Type B pancreatic cell (in vitro differentiated cells): ENCODE measurements around the gene ZNF322. TPM values are rescaled to one million over a fixed set of nuclear protein-coding genes. Genes with fewer than 3 reads are reported as not detected.

Source experiments
- DNase-seq: peaks from one replicate; pipeline ENCODE4 v3.0.0; 2021; ENCODE audit warnings: mixed read lengths; ENCODE audit not compliant: unreplicated experiment; ENCODE audit errors: extremely low spot score
- H3K27ac Mint-ChIP-seq: 2 replicates; pipeline ENCODE4 v1.8.0; 2021; ENCODE audit warnings: mild to moderate bottlenecking, mixed read lengths
- H3K27me3 Mint-ChIP-seq: 2 replicates; pipeline ENCODE4 v1.8.0; 2021; ENCODE audit warnings: mixed read lengths
- H3K36me3 Mint-ChIP-seq: 2 replicates; pipeline ENCODE4 v1.8.0; 2021; ENCODE audit warnings: mixed read lengths
- H3K4me1 Mint-ChIP-seq: one replicate; pipeline ENCODE4 v1.8.0; 2021; ENCODE audit warnings: mixed read lengths; ENCODE audit not compliant: unreplicated experiment
- H3K4me3 Mint-ChIP-seq: 2 replicates; pipeline ENCODE4 v1.8.0; 2021; ENCODE audit warnings: mild to moderate bottlenecking, mixed read lengths
- H3K9me3 Mint-ChIP-seq: 2 replicates; pipeline ENCODE4 v1.8.0; 2021; ENCODE audit warnings: mixed read lengths
- total RNA-seq: library from RNA; stranded (reverse); gene quantifications from 2 replicates; pipeline ENCODE4 v1.2.1, GENCODE V29; 2021; ENCODE audit warnings: low replicate concordance
- TF ChIP-seq, protein P1 (sequence below): fragments of 200-600 bp; sonication (generic); conservative IDR thresholded peaks from 2 replicates; pipeline ENCODE4 v1.5.0; 2021; ENCODE audit warnings: antibody characterized with exemption, mild to moderate bottlenecking

ZNF322 gene
- total RNA-seq, 1 donor from 2014 or later: 40.2 TPM

DNA sequence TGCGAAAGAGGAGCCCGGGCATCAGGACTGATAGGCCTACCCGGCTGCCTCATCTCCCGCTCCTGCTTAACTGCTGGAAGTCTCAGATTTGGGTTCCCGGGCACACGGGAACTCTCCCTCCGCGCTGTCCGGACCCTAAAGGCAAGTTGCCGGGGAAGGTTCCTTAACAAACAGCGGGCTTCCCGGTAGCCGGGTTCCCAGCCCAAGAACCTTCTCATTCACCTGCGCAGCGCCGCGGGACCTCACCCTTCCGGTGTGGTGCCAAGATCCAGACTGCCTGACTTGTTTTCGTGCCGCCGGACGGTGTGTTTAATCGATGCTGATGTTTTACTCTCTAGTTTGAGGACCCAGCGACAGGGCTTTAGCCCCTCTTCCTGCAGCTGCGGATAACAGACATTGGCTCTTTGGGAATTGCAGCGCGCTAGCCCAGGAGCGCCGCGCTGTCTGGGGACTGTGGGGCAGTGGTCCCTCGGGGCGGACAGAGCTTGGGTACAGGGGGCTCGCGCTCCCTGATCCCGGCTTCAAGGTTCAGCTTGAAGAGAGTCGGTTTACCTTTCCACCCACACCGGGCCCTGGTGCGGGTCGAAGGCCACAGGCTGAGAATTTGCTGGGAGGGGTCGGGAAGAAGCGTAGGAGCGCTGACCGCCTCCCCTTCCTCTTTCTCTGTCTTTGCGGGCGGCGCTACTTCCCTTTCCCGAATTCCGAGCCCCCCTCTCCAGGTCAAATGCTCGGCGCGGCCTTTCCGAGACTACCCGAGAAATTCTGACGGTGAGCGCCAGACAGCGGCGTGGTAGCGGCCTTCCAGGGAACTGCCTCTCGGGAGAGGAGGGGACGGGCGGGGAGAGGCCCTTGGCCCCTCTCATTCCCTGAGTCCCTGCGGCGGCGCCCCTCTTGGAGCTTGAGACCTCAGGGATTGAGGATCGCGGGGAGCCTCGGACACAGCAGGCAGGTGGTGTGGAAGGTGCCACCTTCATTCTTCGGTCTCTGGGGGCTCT, 45.6 kb downstream of the ZNF322 start:
- no peak overlapping the region for H3K27ac Mint-ChIP-seq
- H3K4me3 Mint-ChIP-seq: peak overlapping the region; percentile 91

GRCh38 chr6:26613201-26613600, 46.3 kb downstream of the ZNF322 start:
- Mint-ChIP-seq H3K36me3 (no peaks in the 10 kb centered on the region), H3K27ac (no peak overlapping the region), H3K9me3 (no peaks in the 10 kb centered on the region), H3K27me3 (peaks cover 60% of the 10 kb centered on the region), H3K4me3 (peak overlapping the region; percentile 91), H3K4me1 (peaks cover 9% of the 10 kb centered on the region)
- TF ChIP-seq, protein P1, sequence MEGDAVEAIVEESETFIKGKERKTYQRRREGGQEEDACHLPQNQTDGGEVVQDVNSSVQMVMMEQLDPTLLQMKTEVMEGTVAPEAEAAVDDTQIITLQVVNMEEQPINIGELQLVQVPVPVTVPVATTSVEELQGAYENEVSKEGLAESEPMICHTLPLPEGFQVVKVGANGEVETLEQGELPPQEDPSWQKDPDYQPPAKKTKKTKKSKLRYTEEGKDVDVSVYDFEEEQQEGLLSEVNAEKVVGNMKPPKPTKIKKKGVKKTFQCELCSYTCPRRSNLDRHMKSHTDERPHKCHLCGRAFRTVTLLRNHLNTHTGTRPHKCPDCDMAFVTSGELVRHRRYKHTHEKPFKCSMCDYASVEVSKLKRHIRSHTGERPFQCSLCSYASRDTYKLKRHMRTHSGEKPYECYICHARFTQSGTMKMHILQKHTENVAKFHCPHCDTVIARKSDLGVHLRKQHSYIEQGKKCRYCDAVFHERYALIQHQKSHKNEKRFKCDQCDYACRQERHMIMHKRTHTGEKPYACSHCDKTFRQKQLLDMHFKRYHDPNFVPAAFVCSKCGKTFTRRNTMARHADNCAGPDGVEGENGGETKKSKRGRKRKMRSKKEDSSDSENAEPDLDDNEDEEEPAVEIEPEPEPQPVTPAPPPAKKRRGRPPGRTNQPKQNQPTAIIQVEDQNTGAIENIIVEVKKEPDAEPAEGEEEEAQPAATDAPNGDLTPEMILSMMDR: no peak
- DNase-seq: no peak

More for the DNA sequence above, 45.6 kb downstream of the ZNF322 start:
- no peak for DNase-seq
- H3K9me3 Mint-ChIP-seq: no peaks in the 10 kb centered on the region
- peaks cover 9% of the 10 kb centered on the region for H3K4me1 Mint-ChIP-seq
- TF ChIP-seq, protein P1: peak; percentile 50
- peaks cover 58% of the 10 kb centered on the region for H3K27me3 Mint-ChIP-seq
- no peaks in the 10 kb centered on the region for H3K36me3 Mint-ChIP-seq

DNA sequence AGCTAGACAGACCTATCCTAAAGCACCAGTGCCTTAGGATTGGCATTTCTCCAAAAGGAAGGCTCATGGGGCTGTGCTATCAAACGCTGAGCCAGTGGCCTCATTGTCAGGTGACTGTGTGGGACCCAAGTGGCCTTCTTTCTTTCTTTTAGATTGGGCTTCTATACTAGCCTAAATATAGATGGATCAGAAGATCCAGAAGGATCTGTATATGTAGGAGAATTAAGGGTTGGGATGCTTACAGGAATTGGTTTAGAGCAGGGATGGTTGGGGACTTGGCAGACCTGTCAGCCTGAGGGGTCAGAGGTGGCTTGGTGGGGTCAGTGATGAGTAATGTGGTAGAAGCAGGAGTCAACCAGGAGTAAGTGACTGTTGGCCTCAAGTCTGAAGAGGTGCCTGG, 47.9 kb downstream of the ZNF322 start:
- Mint-ChIP-seq H3K4me1 (peaks cover 9% of the 10 kb centered on the region), H3K36me3 (no peaks in the 10 kb centered on the region), H3K9me3 (no peaks in the 10 kb centered on the region), H3K27ac (no peak overlapping the region), H3K27me3 (peaks cover 67% of the 10 kb centered on the region), H3K4me3 (peak overlapping the region; percentile 16)
- no peak for DNase-seq
- TF ChIP-seq, protein P1: no peak

DNA sequence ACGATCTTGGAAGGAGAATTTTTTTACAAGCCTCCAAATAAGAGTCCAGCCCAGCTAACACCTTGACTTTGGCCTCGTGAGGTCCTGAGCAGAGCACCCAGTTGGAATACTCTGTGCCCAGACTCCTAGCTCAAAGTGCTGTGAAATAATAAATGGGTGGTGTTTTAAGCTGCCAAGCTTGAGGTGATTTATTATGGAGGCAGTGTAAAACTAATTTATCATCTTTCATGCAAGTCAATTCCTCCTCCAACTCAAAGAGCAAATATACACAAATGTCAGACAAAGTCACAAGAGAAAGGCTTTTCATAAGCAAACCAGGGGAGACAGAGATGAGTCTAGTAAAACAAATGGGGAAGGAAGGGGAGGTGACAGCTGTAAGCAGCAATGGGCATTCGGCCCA, 50.1 kb downstream of the ZNF322 start:
- peaks cover 58% of the 10 kb centered on the region for H3K27me3 Mint-ChIP-seq
- peak overlapping the region; percentile 1 for H3K4me3 Mint-ChIP-seq
- H3K27ac Mint-ChIP-seq: no peak overlapping the region
- H3K36me3 Mint-ChIP-seq: no peaks in the 10 kb centered on the region
- TF ChIP-seq, protein P1: no peak
- no peaks in the 10 kb centered on the region for H3K9me3 Mint-ChIP-seq
- peaks cover 3% of the 10 kb centered on the region for H3K4me1 Mint-ChIP-seq
- no peak for DNase-seq

GRCh38 chr6:26607434-26608230, 51.9 kb downstream of the ZNF322 start:
- no peak for DNase-seq
- TF ChIP-seq, protein P1: peak; percentile 85
- no peaks in the 10 kb centered on the region for H3K9me3 Mint-ChIP-seq
- H3K27ac Mint-ChIP-seq: no peak overlapping the region
- H3K36me3 Mint-ChIP-seq: no peaks in the 10 kb centered on the region
- peaks cover 39% of the 10 kb centered on the region for H3K27me3 Mint-ChIP-seq
- no peak overlapping the region for H3K4me3 Mint-ChIP-seq
- H3K4me1 Mint-ChIP-seq: no peaks in the 10 kb centered on the region
